Measurements from ENCODE around the gene PRDX5.

PRDX5 gene

DNA sequence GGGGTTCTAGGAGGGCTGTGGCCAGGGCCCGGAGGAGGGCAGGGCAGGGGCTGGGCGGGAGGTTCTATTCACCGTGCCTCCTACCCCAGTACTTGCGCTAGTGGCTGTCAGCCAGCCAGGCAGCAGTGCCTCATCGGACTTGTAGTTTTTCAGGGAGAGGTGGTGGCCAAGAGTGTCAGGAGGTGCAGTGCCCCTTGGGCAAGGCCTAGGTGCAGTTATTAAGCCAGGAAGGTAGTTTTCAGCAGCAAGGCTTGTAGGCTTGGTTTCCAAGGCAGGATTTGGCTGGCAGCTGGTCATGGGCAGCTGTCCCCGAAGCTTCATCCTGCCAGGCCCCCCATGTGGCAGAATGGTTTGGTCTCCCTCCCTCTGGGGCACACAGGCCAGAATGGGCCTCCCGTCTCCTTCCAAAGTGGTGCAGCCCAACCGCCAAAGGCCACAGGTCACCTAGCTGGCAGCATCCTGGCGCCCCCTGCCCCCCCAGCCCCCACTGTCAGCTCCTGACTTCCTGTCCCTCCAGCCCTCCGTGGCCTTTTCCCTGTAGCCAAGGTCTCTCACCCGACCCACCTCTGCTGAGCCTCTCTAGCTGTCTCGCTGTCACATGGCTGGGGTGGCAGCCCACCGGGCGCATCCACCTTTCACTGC lies 30.6 kb downstream of the PRDX5 start:
- H3K27me3 ChIP-seq (ENCODE audit: insufficient read depth, low read depth, severe bottlenecking) = no peaks in the 10 kb centered on the region
- H3K4me3 ChIP-seq (ENCODE audit: low read depth, low read length) = no peak overlapping the region
- H3K27ac ChIP-seq = no peak overlapping the region
- DNase-seq = peak; percentile 11
- TF ChIP-seq, protein P1, sequence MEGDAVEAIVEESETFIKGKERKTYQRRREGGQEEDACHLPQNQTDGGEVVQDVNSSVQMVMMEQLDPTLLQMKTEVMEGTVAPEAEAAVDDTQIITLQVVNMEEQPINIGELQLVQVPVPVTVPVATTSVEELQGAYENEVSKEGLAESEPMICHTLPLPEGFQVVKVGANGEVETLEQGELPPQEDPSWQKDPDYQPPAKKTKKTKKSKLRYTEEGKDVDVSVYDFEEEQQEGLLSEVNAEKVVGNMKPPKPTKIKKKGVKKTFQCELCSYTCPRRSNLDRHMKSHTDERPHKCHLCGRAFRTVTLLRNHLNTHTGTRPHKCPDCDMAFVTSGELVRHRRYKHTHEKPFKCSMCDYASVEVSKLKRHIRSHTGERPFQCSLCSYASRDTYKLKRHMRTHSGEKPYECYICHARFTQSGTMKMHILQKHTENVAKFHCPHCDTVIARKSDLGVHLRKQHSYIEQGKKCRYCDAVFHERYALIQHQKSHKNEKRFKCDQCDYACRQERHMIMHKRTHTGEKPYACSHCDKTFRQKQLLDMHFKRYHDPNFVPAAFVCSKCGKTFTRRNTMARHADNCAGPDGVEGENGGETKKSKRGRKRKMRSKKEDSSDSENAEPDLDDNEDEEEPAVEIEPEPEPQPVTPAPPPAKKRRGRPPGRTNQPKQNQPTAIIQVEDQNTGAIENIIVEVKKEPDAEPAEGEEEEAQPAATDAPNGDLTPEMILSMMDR (IDR thresholded peaks at IDR 0.05; ENCODE audit: low read depth, low read length) = no peak
- H3K36me3 ChIP-seq = no peaks in the 10 kb centered on the region
- no peaks in the 10 kb centered on the region for H3K9me3 ChIP-seq (ENCODE audit: severe bottlenecking)

DNA sequence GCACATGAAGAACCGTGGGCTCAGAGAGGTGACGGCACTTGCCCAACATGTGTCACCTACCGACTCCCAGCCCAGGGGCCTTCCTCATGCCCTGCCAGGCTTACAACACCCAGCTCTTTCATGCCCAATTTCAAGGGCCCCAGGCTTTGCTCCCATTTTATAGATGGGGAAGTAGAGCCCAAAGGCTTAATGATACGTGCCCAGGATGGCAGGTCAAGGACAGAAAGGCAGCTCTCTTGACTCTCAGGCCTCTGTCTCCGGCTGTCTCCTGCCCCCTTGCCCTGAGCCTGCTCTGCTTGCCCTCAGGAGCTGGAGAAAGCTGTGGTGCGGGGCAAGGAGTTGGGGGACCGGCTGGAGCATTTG lies 31.1 kb downstream of the PRDX5 start:
- no peak overlapping the region for H3K27ac ChIP-seq

DNA sequence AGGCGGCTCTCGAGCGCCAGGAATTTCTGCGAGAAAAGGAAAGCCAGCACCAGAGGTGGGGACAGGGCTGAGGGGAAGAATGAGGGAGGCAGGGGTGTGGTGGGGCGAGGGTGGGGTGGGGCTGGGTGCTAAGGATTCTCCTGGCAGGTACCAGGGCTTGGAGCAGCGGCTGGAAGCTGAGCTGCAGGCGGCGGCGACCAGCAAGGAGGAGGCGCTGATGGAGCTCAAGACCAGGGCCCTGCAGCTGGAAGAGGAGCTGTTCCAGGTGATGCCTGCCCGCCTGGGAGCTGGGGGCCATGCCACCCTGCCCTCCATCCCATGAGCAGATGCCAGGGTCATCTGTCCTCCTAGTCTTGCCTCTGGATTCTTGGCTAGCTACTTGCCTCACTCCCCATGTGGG lies 31.5 kb downstream of the PRDX5 start:
- H3K36me3 ChIP-seq = no peaks in the 10 kb centered on the region
- no peaks in the 10 kb centered on the region for H3K9me3 ChIP-seq (ENCODE audit: severe bottlenecking)
- TF ChIP-seq, protein P1 (IDR thresholded peaks at IDR 0.05; ENCODE audit: low read depth, low read length) = no peak
- DNase-seq = no peak
- H3K4me3 ChIP-seq (ENCODE audit: low read depth, low read length) = no peak overlapping the region
- no peak overlapping the region for H3K27ac ChIP-seq
- H3K27me3 ChIP-seq (ENCODE audit: insufficient read depth, low read depth, severe bottlenecking) = no peaks in the 10 kb centered on the region

More for the DNA sequence above, 31.1 kb downstream of the PRDX5 start:
- no peaks in the 10 kb centered on the region for H3K9me3 ChIP-seq (ENCODE audit: severe bottlenecking)
- no peak for DNase-seq
- H3K27me3 ChIP-seq (ENCODE audit: insufficient read depth, low read depth, severe bottlenecking) = no peaks in the 10 kb centered on the region
- H3K36me3 ChIP-seq = no peaks in the 10 kb centered on the region
- no peak overlapping the region for H3K4me3 ChIP-seq (ENCODE audit: low read depth, low read length)
- TF ChIP-seq, protein P1 (IDR thresholded peaks at IDR 0.05; ENCODE audit: low read depth, low read length) = no peak

- Histone ChIP-seq H3K27me3 (ENCODE audit: insufficient read depth, low read depth, severe bottlenecking) (no peaks in the 10 kb centered on the region), H3K36me3 (no peaks in the 10 kb centered on the region)
- TF ChIP-seq, protein P1 (IDR thresholded peaks at IDR 0.05; ENCODE audit: low read depth, low read length) = no peak
These were observed 33.3 kb downstream of the PRDX5 start for GRCh38 chr11:64351136-64351631.

GRCh38 chr11:64352099-64352994 lies 34.4 kb downstream of the PRDX5 start:
- TF ChIP-seq, protein P1 (IDR thresholded peaks at IDR 0.05; ENCODE audit: low read depth, low read length) = no peak
- Histone ChIP-seq H3K4me3 (ENCODE audit: low read depth, low read length) (no peak overlapping the region), H3K27me3 (ENCODE audit: insufficient read depth, low read depth, severe bottlenecking) (no peaks in the 10 kb centered on the region), H3K27ac (no peak overlapping the region), H3K9me3 (ENCODE audit: severe bottlenecking) (no peaks in the 10 kb centered on the region), H3K36me3 (no peaks in the 10 kb centered on the region)
- no peak for DNase-seq

More at GRCh38 chr11:64351136-64351631, 33.3 kb downstream of the PRDX5 start:
- H3K27ac ChIP-seq = no peak overlapping the region
- no peaks in the 10 kb centered on the region for H3K9me3 ChIP-seq (ENCODE audit: severe bottlenecking)
- H3K4me3 ChIP-seq (ENCODE audit: low read depth, low read length) = no peak overlapping the region
- peak; percentile 5 for DNase-seq
